NOMO-1 (cell line): ENCODE data around the gene CD79A.

Experiments used
- DNase-seq, 2 experiments: peaks; one replicate each; lab custom pipeline; 2025; ENCODE audit not compliant: unreplicated experiment in 2 of 2; lab: John Stamatoyannopoulos, UW

Gene CD79A

DNA sequence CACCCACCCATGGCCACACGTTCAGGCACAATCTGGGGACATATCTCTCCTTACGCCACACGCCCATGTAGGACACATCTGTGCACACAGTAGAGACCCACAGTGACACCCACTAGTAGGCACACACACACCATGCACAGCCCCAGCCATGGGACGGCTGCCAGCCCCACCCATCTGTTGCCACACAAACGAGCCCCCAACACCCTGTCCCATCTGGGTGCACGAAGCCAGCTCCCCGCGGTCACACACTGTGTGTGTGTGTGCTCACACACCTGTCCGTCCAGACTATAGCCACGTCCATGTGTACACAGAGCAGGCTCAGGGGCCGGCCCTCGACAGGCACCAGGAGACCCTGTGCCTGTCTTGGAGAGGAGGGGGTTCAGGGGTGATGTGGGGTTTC is 40.6 kb downstream of the CD79A start:
- no peak for DNase-seq

DNA sequence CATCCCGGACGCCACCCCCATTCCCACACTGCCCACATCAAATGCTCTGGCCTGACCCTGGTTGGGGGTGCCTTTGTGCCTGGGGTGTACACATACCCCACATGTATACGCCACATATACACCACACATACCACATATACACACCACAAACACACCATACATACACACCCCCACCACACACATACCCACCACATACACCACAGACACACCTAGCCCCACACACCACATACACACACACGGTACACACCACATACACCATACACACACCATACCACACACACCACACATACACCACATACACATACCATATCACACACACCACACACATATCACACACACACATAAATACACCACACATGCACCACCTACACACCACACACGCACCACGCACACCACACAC is 41.0 kb downstream of the CD79A start:
- DNase-seq = no peak

- DNase-seq = no peak
Measured at GRCh38 chr19:41918653-41919244, 41.7 kb downstream of the CD79A start.

DNA sequence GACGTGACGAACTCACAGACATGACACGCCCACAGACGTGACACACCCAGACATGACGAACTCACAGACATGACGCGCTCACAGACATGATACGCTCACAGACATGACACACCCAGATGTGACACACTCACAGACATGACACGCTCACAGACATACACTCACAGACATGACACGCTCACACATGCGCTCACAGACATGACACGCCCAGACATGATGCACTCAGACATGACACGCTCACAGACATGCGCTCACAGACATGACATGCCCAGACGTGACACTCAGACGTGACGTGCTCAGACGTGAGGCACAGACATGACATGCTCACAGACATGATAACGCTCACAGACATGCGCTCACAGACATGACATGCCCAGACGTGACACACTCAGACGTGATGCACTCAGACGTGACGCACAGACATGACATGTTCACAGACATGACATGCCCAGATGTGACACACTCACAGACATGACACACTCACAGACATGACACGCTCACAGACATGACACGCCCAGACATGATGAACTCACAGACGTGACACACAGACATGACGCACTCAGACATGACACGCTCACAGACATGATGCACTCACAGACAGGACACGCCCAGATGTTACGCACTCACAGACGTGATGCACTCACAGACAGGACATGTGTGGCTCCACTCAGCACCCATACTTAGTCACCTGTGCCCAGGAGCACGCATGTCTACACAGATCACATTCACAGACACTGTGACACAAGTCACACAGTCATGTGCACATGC is 43.1 kb downstream of the CD79A start:
- no peak for DNase-seq

- DNase-seq = no peak
Measured at GRCh38 chr19:41920882-41921576, 44.0 kb downstream of the CD79A start.

GRCh38 chr19:41921577-41922576 is 44.8 kb downstream of the CD79A start:
- no peak for DNase-seq

GRCh38 chr19:41922585-41922984 is 45.5 kb downstream of the CD79A start:
- DNase-seq = no peak

DNA sequence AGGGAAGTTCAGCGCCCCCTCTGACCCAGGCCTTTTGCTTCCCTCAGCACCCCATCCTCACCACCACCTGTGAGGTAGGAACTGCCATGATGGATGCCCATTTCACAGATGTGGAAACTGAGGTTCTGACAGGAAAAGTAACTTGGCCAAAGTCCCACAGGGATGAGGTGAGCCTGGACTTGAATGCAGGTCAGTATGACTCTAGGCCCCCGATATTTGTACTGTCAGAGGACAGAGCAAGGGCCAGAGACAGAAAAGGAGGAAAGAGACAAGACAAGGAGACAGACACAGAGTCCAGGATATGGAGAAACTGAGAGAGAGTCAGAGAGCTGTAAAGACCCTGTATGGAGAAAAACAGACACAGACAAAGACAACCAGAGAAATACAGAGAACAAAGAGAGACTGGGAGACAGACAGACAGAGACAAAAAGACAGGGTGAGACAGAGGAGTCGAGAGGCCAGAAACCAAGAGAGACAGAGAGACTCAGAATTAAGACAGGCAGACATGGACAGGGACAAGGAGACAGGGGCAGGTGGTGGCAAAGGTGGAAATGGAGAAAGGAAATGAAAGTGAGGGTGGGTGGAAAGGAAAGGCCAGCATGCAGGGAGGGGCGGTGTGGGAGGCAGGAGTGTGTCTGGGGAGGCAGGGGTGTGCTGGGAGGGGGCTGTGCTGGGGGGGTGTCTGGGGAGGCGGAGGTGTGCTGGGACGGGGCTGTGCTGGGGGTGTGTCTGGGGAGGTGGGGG is 46.1 kb downstream of the CD79A start:
- no peak for DNase-seq

GRCh38 chr19:41924151-41925145 is 47.4 kb downstream of the CD79A start:
- no peak for DNase-seq

GRCh38 chr19:41925208-41926003 is 48.3 kb downstream of the CD79A start:
- DNase-seq = no peak

DNA sequence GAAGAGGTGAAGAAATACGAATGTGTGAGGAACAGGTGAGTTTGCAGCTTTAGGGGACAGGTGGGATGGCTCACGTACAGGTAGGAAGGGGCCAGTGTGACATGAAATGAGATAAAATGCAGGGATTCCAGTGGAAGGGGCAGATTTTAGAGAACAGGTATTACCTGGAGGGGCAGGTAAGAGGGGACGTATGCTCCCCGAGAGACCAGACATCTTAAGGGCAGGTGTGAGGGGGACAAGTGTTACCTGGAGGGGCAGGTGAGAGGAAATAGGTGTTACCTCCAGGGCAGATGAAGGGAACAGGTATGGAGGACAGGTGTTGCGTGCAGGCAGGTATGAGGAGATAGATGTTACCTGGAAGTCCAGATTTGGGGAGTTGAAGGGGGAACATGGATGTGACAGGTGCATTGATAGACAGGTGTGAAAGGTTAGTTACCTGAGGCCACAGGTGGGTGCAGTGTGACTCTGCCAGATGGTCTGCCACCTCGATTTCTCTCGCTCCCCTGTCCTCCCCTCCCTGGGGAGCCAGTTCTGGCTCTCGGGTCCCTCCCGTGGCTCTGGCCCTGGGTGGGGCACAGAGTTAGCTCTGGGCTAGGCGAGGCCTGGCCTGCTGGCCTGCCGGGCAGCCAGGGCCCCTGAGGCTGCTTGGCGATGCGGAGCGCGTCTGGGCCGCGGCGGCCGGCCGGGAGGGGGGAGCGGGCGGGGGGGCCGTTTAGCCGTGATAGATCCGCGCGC is 49.1 kb downstream of the CD79A start:
- DNase-seq = no peak

- DNase-seq = no peak
Measured at GRCh38 chr19:41926763-41927496, 49.9 kb downstream of the CD79A start.

- DNase-seq = no peak
Measured at GRCh38 chr19:41927497-41928192, 50.6 kb downstream of the CD79A start.

DNA sequence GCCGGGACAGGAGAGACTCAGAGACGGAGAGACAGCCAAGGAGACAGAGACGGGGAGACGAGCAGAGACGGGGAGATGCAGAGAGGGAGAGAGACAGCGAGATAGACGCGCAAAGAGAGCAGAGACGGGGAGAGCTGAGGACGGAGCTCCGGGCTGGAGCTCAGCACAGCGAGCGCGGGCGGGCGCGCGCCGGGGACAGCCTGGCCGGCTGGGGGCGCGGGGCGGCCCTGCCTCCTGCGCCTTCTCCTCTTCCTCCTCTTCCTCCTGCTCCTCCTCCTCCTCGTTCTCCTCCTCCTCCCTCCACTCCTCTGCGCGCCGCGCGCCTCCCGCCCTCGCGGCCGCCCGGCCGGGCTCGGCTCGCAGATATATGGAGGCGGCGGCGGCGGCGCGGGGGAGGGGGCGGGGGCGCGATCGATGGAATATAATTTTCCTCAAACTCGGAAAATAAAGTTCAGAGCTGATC is 51.2 kb downstream of the CD79A start, which contains the start of gene ERFL:
TSS of gene ERFL (minus strand) at position 229 of the 463 bp plus-strand sequence. CDS start 15,530 bp downstream, outside the sequence.
- peak in 1 of 2 experiments; percentile 25 for DNase-seq

DNA sequence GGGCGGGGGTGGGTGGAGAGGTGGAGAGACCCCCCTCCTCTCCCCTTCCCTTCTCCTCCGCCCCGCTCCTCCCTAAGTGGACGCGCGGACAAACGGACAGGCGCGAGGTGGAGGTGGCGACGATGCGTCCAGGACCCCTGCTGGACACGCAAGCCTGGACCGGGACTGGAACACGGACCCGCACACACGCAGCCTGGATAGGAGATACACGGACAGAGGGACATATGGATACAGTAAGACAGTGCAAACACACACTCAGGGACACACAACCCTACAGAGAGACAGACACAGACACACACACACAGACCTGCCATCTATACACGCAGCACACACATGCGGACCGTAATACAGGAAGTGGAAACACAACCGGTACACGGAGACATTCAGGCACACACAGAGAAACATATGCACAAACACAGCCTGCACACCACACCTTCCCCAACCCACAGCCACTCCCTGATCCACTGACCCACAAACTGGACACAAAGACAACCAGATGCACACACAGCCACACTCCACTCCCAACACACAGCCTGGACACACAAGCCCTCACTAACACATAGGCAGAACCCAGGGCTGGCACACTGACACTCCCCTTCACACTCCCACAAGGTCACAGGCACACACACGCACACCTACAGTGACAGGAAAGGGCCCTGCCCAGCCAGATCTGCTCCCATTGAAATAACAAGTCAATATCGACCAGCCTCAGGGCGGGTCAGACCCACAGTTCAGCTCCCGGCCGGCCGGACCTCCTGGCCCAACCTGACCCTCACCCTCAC is 51.9 kb downstream of the CD79A start:
- peak; percentile 27 to 43 for DNase-seq
